Embryonic facial prominence (tissue), 1 donor: ENCODE results near the gene NBEA.
"Not testable (repeated sequence)": the region's sequence is repeated elsewhere in the genome, so short reads cannot be mapped to it uniquely, and the experiment has no call there.

Source experiments
- DNase-seq: peaks from one replicate; pipeline ENCODE4 v3.0.0-alpha.2; 2016; ENCODE audit errors: extremely low spot score

Gene NBEA

DNA sequence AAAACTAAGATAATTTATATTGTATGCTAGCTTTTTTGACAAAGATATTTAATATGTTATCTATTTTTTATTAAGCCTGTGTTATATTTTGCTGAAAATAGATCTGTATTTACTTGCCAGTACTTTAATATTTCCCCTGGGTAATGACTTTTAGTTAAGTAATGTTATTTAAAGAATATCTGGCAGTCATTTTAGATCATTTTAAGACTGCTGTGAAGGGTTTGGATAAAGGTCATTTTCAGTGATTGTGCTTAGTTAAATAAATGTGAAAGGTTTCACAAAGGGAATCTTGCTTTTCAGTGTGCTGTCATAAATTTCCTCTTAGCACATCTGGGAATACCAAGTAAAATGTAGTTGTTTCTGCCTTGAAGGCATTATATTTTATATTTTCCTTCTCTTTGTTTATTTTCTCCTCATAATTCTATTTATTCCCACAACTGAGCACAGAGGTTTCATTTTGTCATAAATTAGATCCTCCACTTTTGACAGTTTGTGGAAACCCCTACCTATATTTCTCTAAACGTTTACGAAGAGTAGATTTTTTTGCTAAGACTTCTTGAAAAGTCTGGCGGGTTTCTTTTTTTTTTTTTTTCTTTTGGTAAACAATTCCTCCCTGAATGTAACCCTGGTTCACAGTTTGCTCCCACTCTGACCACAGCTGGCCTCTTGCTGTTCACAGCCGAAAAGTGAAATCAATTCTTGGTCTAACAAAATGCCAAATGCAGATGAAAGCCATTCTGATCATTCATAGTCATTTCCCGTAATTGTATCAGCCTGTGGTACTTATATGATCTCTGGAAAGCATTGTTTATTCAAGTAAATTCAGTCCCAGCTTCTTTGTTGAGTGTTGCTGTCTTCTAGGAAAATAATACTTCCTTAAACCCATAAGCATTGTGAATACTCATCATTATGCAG is 446.6 kb downstream of the NBEA start:
- DNase-seq, result no peak

DNA sequence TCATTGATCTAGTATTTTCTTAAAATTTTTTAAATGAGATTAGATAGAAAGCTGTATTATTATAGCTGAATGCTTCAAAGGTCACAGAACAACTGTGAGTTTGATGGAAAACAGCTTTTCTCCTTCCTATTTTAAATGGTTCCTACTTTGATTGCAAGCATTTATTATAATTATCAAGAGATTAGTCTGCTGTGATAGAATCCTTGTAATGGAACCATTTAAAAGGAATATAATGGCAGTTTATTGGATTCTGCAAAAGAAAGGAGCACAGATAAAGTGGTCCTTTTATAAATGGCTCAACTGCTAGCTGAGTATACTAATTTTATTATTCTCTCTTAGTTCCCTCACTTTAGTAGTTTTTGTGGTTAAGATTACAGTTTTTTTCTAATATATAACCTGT is 447.5 kb downstream of the NBEA start:
- no peak for DNase-seq

DNA sequence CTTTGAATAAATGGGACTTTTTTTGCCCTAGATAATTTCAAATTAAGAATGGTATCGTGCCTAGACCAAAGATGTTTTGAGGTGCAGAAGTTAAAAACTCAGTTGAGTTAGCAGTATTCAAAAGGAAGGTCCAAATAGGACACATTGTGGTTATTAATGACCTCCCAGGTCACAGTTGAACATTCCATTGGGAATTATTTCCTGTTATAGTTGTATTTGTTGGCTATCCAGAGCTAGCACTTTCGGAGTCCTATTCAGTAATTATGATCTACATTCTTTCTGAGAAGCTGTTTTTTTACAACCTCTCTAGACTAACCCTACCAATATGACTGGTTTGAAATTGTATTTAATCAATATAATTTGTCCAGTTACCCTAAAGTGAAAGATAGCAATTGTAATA is 450.7 kb downstream of the NBEA start:
- DNase-seq, result no peak

DNA sequence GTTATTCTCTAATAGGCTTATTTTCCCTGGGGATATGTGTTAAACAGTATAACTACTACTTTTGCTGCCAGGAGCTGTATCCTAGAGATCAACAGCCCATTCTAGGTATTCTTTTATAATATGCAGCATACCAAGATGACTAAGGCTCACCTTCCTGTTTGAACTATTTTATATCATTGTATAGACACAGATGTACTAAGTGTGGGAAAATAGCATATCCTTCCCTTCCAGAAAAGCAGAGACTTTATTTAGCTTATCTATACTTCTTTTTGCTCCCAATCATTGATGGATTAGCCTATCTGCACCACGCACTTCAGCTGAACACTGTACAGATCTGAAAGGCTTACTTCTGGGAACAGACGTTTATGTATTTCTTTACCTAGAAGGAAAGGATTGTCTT is 451.8 kb downstream of the NBEA start:
- DNase-seq, result no peak

DNA sequence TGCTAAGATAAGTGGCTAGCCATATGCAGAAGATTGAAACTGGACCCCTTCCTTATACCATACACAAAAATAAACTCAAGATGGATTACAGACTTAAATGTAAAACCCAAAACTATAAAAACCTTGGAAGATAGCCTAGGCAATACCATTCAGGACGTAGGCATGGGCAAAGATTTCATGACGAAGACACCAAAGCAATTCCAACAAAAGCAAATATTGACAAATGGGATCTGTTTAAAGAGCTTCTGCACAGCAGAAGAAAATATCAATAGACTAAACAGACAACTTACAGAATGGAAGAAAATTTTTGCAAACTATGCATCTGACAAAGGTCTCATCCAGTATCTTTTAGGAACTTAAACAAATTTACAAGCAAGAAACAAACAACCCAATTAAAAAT is 466.2 kb downstream of the NBEA start:
- not testable (repeated sequence) for DNase-seq

DNA sequence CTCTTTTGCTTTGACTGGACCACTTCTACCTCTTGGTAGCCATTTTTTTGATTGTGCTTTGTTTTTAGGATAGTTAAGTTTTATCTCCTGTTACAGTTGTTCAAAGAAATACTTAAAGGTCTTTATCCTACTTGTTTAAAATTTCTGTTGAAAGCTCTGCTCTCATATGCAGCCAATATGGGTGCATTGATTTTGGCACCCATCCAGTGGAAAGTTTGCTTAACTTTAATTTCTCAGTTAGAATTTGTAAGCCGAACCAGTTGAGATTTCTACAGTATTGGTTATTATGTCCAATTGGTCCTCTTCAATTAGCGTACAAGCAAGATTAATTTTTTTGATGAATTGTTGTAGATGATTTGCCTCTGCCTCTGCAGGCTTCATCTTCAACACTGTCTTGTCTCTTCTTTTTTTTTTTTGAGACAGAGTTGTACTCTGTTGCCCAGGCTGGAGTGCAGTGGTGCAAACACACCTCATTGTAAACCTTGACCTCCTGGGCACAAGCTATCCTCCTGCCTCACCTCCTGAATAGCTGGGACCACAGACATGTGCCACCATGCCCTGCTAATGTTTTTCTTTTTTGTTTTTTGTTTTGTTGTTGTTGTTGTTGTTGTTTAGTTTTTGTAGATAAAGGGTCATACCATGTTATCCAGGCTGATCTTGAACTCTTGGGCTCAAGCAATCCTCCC is 469.1 kb downstream of the NBEA start:
- DNase-seq, result no peak

DNA sequence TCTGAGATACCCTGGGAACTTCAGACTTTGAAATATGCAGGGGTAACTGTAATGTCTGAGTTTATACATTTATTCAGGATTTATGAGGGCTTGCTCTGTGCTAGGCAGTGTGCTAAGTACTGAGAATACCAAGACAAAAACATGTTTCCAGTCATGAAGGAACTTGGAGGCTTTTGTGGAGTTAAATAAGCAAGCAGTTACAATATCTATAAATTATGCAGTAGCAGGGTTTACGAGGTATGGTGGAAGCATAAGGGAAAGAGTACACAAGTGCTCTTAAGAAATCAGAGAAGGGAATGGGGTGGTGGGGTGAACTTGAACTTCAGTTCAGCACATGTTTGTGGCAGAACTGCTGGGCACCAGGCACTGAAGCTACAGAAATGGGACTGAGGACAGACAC is 506.4 kb downstream of the NBEA start:
- no peak for DNase-seq

DNA sequence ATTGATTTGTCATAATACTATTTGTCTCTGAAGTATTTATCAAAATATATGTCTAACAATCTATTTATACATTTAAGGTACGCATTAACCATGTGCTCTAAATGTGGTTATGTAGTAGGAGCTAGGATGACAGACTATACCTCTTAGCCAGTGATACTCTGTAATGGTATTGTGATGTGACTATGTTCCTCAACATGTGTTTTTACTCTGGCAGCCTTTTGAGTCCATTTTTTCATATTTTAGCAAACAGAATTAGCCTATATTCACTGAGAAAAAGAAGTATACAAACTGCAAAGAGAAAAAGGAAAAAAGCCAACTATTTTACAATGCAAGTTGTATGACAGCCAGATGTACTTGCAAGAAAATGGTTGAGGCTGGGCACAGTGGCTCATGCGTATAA is 507.8 kb downstream of the NBEA start:
- DNase-seq, result no peak

DNA sequence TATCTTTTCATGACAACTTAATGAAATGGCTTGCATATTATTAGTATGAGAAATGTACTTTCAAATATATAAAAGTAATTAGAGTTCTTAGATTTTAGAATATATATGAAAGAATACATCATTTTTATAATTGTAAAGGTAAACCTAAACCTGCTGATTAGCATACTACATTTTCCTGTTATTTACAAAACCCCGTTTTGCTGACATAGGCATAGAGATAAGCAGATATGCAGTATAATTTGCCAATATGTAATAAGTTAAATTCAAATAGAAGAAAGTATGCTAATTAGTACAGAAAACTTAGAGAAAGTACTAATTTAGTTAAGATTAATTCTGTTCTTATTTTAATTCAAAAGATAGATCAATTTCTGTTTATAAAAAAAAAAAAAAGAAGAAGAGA is 513.0 kb downstream of the NBEA start:
- DNase-seq, result no peak

DNA sequence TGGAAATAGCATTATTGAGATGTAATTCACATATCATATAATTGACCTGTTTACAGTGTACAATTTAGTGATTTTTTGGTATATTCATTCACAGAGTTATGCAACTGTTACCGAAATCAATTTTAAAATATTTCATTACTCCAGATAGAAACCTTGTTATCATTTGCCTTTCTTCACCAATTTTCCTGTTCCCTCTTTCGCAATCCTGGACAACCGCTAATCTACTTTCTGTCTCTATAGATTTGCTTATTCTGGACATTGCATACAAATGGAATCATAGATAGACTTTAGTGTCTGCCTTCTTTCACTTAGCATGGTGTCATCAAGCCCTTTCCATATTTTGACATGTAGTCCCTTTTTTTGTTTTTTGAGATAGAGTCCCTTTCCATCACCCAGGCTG is 515.2 kb downstream of the NBEA start:
- no peak for DNase-seq

DNA sequence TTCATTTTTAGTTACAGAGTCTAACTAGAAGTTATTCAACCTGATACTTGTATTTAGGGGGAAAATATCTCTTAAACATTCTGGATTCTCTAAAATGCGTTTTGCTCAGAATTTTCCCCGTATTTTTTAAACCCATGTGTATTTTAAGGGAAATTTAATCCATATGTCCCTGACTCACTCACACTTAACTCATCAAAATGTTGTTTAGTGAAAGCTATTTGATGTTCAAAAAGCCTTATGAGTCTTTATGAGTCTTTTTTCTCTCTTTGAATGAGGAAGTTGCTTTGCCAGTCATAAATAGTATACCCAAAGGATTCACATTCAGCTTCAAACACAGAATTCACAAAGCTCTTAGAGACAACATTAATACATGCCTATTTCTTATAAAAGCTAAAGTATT is 518.0 kb downstream of the NBEA start:
- DNase-seq, result no peak

DNA sequence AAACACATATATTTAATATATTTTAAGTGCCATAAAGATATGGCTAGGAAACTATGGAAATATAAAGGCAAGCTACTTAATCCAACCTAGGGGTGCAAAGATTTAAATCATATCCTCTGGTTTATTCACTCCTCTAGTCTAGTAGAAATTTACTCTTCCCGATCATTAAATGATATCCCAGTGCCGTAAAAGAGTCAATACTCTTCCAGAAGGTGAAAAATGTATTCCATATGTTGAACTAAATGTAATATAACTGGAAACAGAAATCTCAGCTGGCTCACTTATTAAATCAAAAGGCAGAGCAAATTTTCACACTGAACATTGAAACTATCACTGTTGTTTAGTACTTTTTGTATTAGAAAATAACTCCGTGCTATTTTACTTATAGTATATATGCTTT is 523.3 kb downstream of the NBEA start:
- DNase-seq, result no peak

DNA sequence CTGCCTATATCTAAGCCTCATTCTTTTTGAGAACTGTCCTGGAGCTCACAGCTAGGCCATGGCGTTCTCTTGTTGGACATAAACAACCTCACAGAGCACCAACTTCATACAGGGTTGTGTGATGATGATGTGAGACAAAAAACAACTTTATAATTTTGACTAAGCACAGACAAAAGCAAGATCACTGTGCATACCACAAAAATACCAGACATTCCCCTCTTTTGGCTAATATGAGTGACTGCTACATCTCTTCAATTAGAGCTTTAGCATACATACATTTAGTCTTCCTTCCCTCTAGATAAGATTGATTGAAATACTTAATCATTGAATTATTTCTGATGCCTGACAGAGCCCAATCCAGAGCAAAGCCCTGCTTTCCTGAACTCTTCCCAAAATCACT is 526.1 kb downstream of the NBEA start:
- DNase-seq, result no peak

DNA sequence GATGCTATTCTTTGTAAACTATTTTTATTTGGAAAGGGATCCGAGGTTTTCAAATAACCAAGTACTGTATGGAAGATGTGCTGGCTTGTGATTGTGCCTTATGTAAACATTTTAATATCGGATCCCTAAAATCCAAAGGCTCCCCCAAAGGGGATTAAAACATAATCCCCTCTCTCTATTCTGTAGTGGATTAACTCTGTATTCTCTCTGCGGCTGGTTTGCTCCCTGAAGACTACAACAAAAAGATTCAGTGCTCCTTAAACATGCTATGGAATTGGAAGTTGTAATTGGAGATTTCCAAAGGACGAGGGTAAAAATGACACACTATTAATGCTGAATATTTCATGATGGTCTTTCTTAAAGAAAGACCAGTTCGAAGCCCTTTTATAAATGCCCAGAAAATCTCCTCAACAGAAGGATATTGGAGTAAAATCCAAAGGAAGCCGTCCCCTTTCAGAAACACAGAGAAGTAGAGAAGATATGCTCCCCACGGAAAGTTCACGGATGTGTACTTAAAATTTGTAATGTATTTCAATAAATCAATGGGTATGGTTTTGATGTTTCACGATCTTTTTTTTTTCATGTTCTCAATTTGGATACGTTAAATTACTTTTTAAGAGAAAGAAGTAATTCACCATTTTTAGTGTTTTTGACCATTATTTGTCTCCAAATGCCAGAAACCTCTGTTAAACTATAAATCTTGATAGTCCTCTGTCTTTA is 527.9 kb downstream of the NBEA start:
- no peak for DNase-seq

DNA sequence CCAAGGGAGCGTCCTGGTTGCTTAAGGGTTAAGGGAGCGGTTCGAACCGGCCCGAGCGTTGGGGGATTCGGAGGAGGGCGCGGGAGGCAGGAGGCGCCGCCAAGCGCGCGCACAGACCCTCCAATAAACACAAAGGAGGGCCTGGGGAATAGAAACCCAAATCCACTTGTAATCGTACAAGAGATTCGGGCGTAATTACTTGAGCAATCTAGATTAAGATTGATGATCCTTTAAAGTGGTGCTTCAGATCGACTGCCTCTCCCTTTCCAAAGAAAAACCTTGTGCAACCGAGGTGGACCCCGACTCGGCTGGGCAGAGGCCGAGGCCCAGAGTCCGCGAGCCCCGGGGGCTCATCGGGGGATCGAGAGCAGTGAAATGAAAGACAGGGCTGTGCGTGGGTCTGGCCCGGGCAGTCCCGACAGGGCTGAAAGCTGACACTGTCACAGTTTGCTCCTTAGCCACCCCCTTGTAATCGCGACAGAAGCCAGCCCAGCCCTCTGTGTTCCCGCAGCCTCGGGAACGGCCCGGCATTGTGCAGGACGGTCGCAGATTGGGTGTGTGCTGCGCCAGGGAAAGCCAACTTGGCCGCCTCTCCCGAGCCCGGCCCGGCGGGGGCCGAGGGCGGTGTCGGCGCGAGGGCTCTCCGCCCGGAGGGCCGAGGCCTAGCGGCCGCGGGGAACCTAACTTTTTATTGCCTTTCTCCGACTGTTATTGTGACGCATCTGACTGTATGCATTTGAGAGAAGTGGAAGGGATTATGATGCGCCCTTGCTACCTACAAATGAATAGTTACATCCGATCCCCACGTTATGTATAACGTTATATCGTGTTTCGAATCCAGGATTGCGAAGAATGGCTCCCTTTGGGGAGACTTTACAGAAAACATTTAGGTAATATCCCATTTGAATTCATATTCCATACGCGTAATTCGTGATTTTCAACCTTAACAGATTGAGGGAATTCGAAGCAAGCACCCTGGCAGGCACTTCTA is 528.9 kb downstream of the NBEA start:
- DNase-seq, result peak; percentile 78

DNA sequence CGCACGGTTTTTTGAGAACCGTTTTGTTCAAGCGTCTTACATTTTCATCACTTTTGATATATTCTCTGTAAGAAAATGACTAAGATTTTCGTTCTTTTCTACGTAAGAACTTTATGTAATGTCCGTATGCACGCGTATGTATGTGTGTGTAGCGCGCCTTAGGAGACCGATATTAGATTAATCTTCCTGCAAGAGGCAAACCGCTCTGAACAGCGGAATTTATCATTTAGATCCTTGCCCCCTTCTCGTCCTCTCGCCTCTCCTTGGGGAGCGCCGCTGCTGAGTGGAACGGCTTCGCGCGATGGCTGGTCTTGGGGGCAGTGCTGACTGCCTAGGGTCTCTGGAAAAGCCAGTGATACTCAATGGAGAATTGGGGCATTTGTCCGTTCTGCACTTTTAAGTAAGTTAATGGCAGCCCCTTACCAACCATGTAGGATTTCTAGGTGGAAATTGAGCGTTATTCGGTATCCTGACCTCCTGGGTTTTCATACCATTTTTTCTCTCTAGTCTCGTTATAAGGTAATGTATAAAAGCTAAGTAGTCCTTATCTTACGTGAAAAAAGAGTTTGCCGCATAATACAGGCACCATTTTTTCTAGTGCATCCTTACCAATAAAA is 529.7 kb downstream of the NBEA start:
- DNase-seq, result no peak

DNA sequence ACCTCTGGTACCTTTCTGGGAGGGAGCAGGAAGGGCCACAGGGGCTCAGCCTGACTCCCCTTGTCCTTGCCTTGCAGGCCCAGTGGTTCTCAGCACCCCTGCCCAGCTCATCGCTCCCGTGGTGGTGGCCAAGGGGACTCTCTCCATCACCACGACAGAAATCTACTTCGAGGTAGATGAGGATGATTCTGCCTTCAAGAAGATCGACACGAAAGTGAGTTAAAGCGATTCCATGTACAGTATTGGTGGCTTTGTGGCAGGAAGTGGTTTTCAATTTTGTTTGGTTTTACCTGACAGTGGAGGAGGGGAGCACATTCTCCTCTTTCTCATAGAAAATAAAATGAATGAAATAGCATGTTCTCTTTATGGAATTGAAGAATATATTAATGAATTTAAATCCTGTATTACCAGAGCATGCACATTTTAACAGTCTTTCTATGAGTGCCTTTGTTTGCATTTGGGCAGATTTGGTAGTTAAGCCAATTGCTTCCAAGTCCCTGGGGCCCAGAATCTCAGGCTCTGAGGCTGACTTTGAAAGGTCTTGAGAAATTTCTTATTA is 530.3 kb downstream of the NBEA start:
- DNase-seq, result no peak

DNA sequence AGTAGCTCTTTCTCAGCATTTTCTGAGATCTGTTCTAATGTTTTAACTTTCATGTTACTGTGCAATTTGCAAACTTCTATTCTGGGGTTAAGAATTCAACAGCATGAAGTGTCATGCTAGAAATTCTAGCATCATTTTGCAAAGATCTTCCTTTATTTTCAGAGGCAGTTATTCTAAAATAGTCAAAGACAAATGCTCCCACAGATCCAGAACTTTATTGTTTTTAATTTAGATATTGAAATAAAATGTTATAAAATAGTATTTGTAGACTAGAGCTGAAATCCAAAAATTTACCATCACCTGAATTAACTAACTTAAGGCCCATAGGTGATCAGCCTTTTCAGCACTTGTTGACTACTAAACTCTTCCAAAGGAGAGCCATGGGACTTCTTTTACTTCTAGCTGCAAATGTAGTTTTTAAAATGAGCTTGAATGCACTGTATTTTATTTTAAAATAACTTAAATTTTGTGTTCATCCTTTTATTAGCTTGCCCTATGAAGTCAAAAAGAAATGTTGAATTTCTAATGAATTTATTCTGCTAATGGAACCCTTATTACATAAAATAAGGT is 531.2 kb downstream of the NBEA start:
- no peak for DNase-seq

DNA sequence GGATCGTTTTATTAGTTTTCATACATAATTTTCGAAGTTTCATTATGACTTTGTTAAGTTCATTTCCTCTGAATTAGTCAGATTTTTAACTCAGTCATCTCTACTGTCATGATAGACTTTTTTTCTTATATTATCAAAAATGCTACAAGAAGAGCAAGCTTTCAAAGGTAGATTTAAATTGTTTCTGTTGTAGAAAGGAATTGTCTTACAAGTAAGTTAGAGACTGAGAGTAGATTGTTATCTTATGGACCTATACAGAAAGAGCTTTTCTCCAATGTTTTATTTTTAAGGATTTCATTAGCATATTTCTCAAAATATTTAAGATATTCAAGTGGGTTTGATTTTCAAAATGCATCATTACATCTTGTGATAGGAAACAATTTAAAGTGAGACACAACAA is 531.7 kb downstream of the NBEA start:
- no peak for DNase-seq

DNA sequence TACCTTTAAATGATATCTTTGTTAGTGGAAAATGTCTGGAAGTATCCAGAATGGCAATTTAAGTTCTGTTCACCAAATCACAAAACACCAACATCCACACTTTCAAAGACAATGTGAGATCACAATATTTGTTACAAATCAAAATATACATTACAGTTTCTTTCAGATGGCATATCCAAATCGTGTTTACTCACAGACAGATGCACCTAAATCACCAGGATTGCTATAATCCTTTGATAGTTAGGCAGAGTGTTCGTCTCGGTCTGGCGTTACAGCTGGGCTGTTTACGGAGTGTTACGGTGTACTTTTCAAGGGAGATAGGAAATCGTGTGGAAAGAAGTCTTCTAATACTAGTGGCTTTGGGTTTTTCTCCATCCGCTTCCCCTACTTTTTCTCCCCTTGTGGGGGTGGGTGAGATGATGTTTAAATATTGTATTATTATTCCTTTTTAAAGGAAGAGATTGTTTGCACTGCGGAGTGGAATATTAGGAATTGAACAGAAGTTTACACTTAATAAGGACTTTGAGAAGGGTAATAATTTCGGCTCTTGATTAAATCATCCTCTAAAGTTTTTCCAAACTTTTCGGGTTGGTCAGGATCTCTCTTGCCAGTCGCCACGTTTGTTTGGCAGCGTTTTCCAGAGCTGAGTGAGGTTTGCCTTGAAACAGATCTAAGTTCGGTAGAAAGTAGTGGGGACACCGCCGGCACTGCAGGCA is 532.6 kb downstream of the NBEA start:
- DNase-seq, result no peak
